Activated CD8-positive, alpha-beta T cell treated with anti-CD3 and anti-CD28 coated beads for 36 hours (primary cell): ENCODE measurements around the gene SOS1. TPM values are rescaled to one million over a fixed set of nuclear protein-coding genes. Genes with fewer than 3 reads are reported as not detected.
"Not testable (repeated sequence)": the region's sequence is repeated elsewhere in the genome, so short reads cannot be mapped to it uniquely, and the experiment has no call there.

ENCODE experiments used
- ATAC-seq: fragments of 200-7000 bp; cut with Tn5 transposase; one replicate; pipeline ENCODE4 v1.10.0; 2021; ENCODE audit warnings: mild to moderate bottlenecking, moderate library complexity
- CTCF ChIA-PET: fragments of 350-600 bp; sonication (Branson Sonifier 250); formaldehyde crosslinking; loops from one replicate; lab custom pipeline; 2021; ENCODE audit warnings: antibody characterized with exemption; lab: Charles Lee
- POLR2A ChIA-PET: fragments of 350-600 bp; sonication (Branson Sonifier 250); formaldehyde crosslinking; loops from one replicate; lab custom pipeline; 2021; ENCODE audit warnings: antibody characterized with exemption; lab: Charles Lee
- DNase-seq: peaks from one replicate; pipeline ENCODE4 v3.0.0-alpha.2; 2020
- H3K27ac Mint-ChIP-seq: one replicate; pipeline ENCODE4 v1.8.0; 2021; ENCODE audit warnings: mild to moderate bottlenecking, mixed read lengths
- H3K27me3 Mint-ChIP-seq: one replicate; pipeline ENCODE4 v1.8.0; 2021; ENCODE audit warnings: mixed read lengths
- H3K36me3 Mint-ChIP-seq: one replicate; pipeline ENCODE4 v1.8.0; 2021; ENCODE audit warnings: low read depth, mixed read lengths
- H3K4me1 Mint-ChIP-seq: one replicate; pipeline ENCODE4 v1.8.0; 2021; ENCODE audit warnings: low read depth, mixed read lengths
- H3K4me3 Mint-ChIP-seq: one replicate; pipeline ENCODE4 v1.8.0; 2021; ENCODE audit warnings: mild to moderate bottlenecking, moderate library complexity, mixed read lengths
- H3K9me3 Mint-ChIP-seq: one replicate; pipeline ENCODE4 v1.8.0; 2021; ENCODE audit warnings: mixed read lengths
- CTCF ChIP-seq: fragments of 200-600 bp; IDR thresholded peaks from one replicate; pipeline ENCODE4 v1.8.0; 2022; ENCODE audit warnings: antibody characterized with exemption, mild to moderate bottlenecking
- intact Hi-C: fragments of 100-400 bp; cut with micrococcal nuclease; formaldehyde crosslinking; loops from one replicate; pipeline ENCODE4 v1.10.0; 2022
- total RNA-seq, 2 experiments: library from RNA; stranded (reverse); gene quantifications; one replicate each; pipeline ENCODE4 v1.2.3, GENCODE V29; 2021

SOS1 gene
- total RNA-seq, 2 experiments from 2014 or later, result 43.6 to 56.8 TPM

DNA sequence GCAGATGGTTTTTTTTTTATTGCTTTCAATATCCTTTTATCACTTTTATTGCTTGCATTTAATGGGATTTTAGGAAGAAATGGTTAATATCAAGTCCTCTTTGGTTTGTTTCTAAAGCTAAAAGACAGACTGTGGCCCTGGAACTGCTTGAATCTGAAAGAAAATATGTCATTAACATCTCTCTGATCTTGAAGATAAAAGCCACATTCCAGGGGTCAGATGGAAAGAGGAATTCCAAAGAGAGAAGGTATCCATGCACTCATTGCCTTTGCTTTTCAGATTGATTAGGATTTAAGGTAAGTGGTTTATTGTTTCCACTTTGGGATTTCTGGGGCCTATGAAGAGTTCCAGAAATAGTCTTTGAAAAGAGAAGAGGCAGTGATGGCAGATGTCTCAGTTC lies 177.1 kb downstream of the SOS1 start:
- no peaks in the 10 kb centered on the region for H3K9me3 Mint-ChIP-seq
- no peak for DNase-seq
- ATAC-seq, result no peak
- no peaks in the 10 kb centered on the region for H3K27me3 Mint-ChIP-seq
- intact Hi-C loops, result no loop called here
- POLR2A ChIA-PET, result no interaction called here
- H3K4me1 Mint-ChIP-seq, result no peaks in the 10 kb centered on the region
- CTCF ChIA-PET, result interaction anchor here (2.2 kb wide), 1 partner anchor 286 kb away, joined by 10 read pairs; no protein-coding TSS in a partner anchor
- no peak overlapping the region for H3K27ac Mint-ChIP-seq
- TF ChIP-seq CTCF, result no peak
- no peaks in the 10 kb centered on the region for H3K36me3 Mint-ChIP-seq
- H3K4me3 Mint-ChIP-seq, result no peak overlapping the region

- H3K27ac Mint-ChIP-seq, result no peak overlapping the region
- ChIA-PET CTCF (interaction anchor here (1.2 kb wide), 2 partner anchors 289 to 290 kb away, joined by 3 read pairs; no protein-coding TSS in a partner anchor), POLR2A (no interaction called here)
- no peak for ATAC-seq
- no peaks in the 10 kb centered on the region for H3K36me3 Mint-ChIP-seq
- intact Hi-C loops, result no loop called here
- DNase-seq, result no peak
- no peaks in the 10 kb centered on the region for H3K9me3 Mint-ChIP-seq
- no peak overlapping the region for H3K4me3 Mint-ChIP-seq
- no peaks in the 10 kb centered on the region for H3K27me3 Mint-ChIP-seq
- no peak for TF ChIP-seq CTCF
- H3K4me1 Mint-ChIP-seq, result peaks cover 3% of the 10 kb centered on the region
These were observed 180.1 kb downstream of the SOS1 start for GRCh38 chr2:38940746-38941145.

DNA sequence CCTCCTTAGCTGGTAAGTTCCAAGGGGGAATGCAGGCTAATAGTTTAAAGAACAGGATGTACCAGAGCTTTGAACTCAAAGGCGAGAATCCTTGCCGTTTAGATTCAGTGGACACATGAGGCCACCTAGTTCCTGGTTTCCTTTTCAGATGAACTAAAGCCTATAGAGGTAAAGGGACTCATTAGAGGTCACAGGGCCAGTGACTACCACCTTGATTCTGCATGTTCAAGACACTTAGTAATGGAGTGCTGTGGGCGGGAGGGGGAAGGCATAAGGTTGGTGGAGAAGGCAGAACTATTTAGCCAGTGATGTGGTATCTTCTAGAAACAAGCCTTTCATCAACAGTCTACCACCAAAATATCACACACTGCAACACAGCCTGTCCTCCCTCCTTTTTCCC lies 183.3 kb downstream of the SOS1 start:
- intact Hi-C loops, result no loop called here
- Mint-ChIP-seq H3K9me3 (no peaks in the 10 kb centered on the region), H3K27ac (no peak overlapping the region), H3K36me3 (no peaks in the 10 kb centered on the region), H3K27me3 (no peaks in the 10 kb centered on the region), H3K4me3 (no peak overlapping the region), H3K4me1 (peaks cover 5% of the 10 kb centered on the region)
- TF ChIP-seq CTCF, result no peak
- POLR2A ChIA-PET, result no interaction called here
- CTCF ChIA-PET, result interaction anchor here (3.2 kb wide), 1 partner anchor 10 kb away, joined by 20 read pairs; no protein-coding TSS in a partner anchor
- ATAC-seq (no peak), DNase-seq (peak; percentile 8)

DNA sequence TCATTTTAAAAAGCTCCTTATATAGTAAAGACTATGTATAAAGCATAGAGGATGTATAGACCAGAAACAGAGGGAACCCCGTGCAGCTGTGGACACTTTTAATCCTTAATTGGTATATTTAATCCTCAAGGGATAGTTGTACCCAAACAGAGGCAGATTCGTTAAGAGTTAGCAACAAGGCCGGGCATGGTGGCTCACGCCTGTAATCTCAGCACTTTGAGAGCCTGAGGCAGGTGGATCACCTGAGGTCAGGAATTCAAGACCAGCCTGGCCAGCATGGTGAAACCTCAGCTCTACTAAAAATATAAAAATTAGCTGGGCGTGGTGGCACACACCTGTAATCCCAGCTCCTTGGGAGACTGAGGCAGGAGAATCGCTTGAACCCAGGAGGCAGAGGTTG lies 184.3 kb downstream of the SOS1 start:
- H3K36me3 Mint-ChIP-seq, H3K4me1 Mint-ChIP-seq, POLR2A ChIA-PET, H3K9me3 Mint-ChIP-seq, H3K27ac Mint-ChIP-seq, H3K27me3 Mint-ChIP-seq, ATAC-seq, DNase-seq, intact Hi-C loops, H3K4me3 Mint-ChIP-seq: not testable (repeated sequence)
- CTCF ChIA-PET, result interaction anchor here (0.7 to 3.2 kb wide), 2 partner anchors 11 to 309 kb away, joined by 4 to 20 read pairs; no protein-coding TSS in a partner anchor

DNA sequence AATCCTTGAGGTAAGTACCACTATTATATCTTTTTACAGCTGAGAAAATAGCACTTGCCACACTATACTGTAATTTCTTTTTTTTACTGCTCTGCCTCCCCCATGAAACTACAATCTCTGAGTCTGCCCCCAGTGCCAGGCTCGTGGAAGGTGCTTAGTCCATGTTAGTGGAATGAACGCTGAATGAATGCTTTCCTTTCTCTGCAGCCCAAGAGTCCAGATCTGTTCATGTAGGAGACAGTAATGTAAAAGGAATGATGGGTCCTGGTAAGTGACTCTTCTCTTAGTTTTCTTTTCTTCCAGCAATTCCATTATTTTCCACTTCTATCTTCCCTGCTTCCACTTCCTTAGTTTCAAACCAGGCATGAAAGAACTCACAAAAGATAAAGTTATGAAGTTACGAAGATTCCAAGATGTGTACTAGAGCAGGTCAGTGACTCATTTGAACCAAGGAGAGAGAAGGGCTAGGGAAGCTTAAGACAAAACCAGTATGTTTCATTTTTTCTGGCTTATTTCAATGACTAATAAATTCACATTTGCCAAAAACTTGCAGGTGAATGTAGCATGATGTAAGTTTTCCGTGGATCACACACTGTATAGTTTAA lies 185.2 kb downstream of the SOS1 start:
- Mint-ChIP-seq H3K27ac (no peak overlapping the region), H3K27me3 (no peaks in the 10 kb centered on the region), H3K36me3 (no peaks in the 10 kb centered on the region), H3K4me1 (peaks cover 5% of the 10 kb centered on the region), H3K9me3 (no peaks in the 10 kb centered on the region), H3K4me3 (no peak overlapping the region)
- ChIA-PET CTCF (interaction anchor here (3.2 kb wide), 1 partner anchor 12 kb away, joined by 20 read pairs; no protein-coding TSS in a partner anchor), POLR2A (no interaction called here)
- TF ChIP-seq CTCF, result no peak
- ATAC-seq (no peak), DNase-seq (no peak)
- intact Hi-C loops, result no loop called here
